Measurements from ENCODE around the gene ATAD5. TPM values are rescaled to one million over a fixed set of nuclear protein-coding genes. Genes with fewer than 3 reads are reported as not detected.

The ATAD5 gene
- total RNA-seq, 1 donor from 2014 or later = 36.2 TPM

DNA sequence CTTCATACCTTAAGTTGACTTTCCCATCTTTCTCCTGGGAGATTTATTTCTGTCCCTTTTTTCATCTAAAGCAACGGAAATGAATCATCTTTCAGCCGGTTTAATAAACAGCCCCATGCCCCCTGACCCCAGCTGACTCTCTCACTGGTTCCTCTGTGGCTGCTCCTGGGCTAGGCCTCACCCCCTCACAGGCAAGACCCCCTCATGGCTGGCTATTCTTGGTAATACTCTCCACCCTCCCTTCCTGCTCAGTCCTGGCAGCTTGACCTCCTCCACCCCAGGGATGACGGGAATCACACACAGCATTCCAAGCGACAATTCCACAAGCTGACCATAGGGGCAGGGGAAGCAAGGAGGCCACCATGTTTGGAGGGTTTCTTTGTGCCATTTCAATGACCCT, 88.5 kb downstream of the ATAD5 start:
- peaks cover 18% of the 10 kb centered on the region for H3K4me1 Mint-ChIP-seq
- peak overlapping the region; percentile 28 for H3K4me3 Mint-ChIP-seq
- Histone ChIP-seq H3K79me2 (ENCODE audit: low read depth) (no peaks in the 10 kb centered on the region), H3K27ac (no peak overlapping the region), H2AFZ (replicated peaks) (peak overlapping the region; percentile 1), H3K4me1 (no peaks in the 10 kb centered on the region), H3K9ac (no peak overlapping the region), H3F3A (ENCODE audit: low read depth) (peaks cover 8% of the 10 kb centered on the region), H4K20me1 (ENCODE audit: low read depth) (no peaks in the 10 kb centered on the region), H3K9me3 (ENCODE audit: low read depth) (no peaks in the 10 kb centered on the region), H3K4me2 (no peak overlapping the region), H3K36me3 (no peaks in the 10 kb centered on the region), H3K4me3 (no peak overlapping the region), H3K27me3 (peaks cover 62% of the 10 kb centered on the region)
- H3K36me3 Mint-ChIP-seq = no peaks in the 10 kb centered on the region
- no peaks in the 10 kb centered on the region for H3K9me3 Mint-ChIP-seq
- peaks cover 36% of the 10 kb centered on the region for H3K27me3 Mint-ChIP-seq (ENCODE audit: insufficient read depth, low read depth)
- no peak overlapping the region for H3K27ac Mint-ChIP-seq
- TF ChIP-seq EZH2 (IDR thresholded peaks at IDR 0.05) = no peak
- TF ChIP-seq, protein P1, sequence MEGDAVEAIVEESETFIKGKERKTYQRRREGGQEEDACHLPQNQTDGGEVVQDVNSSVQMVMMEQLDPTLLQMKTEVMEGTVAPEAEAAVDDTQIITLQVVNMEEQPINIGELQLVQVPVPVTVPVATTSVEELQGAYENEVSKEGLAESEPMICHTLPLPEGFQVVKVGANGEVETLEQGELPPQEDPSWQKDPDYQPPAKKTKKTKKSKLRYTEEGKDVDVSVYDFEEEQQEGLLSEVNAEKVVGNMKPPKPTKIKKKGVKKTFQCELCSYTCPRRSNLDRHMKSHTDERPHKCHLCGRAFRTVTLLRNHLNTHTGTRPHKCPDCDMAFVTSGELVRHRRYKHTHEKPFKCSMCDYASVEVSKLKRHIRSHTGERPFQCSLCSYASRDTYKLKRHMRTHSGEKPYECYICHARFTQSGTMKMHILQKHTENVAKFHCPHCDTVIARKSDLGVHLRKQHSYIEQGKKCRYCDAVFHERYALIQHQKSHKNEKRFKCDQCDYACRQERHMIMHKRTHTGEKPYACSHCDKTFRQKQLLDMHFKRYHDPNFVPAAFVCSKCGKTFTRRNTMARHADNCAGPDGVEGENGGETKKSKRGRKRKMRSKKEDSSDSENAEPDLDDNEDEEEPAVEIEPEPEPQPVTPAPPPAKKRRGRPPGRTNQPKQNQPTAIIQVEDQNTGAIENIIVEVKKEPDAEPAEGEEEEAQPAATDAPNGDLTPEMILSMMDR (IDR thresholded peaks at IDR 0.05) = peak; percentile 40
- DNase-seq (ENCODE audit: low spot score) = peak; percentile 63

DNA sequence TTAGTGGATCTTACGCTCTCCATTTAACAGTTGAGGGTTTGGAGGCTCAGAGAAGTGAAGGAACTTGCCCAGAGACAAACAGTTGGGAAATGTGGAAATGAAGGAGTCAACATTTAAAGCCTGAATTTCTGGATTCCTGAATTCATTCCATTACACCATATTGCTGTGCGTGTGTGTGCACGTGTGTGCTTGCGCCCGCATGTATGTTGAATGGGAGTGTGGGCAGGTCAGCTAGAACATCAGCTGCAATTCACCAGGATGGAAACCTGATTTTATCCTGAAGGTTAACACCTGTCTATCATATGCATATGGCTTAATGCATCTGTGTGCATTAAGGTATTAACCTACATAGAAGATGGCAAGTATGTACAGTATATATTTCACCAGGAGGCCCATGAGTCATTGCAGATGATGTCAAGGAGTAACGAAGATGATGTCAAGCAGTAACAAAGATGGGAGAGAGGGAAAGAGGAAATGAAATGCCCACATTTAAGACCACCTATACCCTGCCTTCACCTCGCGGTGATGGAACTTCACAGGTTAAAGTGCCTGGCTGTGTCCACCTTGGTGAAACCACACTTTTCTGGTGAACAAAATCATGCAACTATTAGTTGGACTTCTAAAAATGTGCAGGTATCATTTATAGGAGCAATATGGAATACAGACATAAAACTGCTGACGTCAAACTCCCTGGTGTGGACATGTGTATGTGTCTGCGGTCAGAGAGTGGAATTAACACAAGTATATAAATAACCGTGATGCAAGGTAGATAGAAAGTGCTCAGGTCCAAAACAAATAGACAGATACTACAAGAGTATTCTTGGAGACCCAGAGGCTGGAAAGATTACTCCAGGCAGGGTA, 89.1 kb downstream of the ATAD5 start:
- no peak for DNase-seq (ENCODE audit: low spot score)
- no peak overlapping the region for H3K9ac ChIP-seq
- peaks cover 18% of the 10 kb centered on the region for H3K4me1 Mint-ChIP-seq
- no peak for TF ChIP-seq EZH2phosphoT487 (IDR thresholded peaks at IDR 0.05)
- TF ChIP-seq, protein P1 (IDR thresholded peaks at IDR 0.05) = no peak
- H3K79me2 ChIP-seq (ENCODE audit: low read depth) = no peaks in the 10 kb centered on the region
- H3K9me3 ChIP-seq (ENCODE audit: low read depth) = no peaks in the 10 kb centered on the region
- no peaks in the 10 kb centered on the region for H3K9me3 Mint-ChIP-seq
- H3K4me1 ChIP-seq = no peaks in the 10 kb centered on the region
- H3K4me2 ChIP-seq = peak overlapping the region; percentile 89
- peak overlapping the region; percentile 82 for H3K4me3 Mint-ChIP-seq
- no peaks in the 10 kb centered on the region for H3K36me3 Mint-ChIP-seq
- H2AFZ ChIP-seq (replicated peaks) = peak overlapping the region; percentile 1
- peaks cover 8% of the 10 kb centered on the region for H3F3A ChIP-seq (ENCODE audit: low read depth)
- peaks cover 68% of the 10 kb centered on the region for H3K27me3 ChIP-seq
- no peaks in the 10 kb centered on the region for H4K20me1 ChIP-seq (ENCODE audit: low read depth)
- H3K27me3 Mint-ChIP-seq (ENCODE audit: insufficient read depth, low read depth) = peaks cover 38% of the 10 kb centered on the region
- no peak overlapping the region for H3K27ac ChIP-seq
- H3K4me3 ChIP-seq = peak overlapping the region; percentile 59
- no peaks in the 10 kb centered on the region for H3K36me3 ChIP-seq
- no peak overlapping the region for H3K27ac Mint-ChIP-seq

DNA sequence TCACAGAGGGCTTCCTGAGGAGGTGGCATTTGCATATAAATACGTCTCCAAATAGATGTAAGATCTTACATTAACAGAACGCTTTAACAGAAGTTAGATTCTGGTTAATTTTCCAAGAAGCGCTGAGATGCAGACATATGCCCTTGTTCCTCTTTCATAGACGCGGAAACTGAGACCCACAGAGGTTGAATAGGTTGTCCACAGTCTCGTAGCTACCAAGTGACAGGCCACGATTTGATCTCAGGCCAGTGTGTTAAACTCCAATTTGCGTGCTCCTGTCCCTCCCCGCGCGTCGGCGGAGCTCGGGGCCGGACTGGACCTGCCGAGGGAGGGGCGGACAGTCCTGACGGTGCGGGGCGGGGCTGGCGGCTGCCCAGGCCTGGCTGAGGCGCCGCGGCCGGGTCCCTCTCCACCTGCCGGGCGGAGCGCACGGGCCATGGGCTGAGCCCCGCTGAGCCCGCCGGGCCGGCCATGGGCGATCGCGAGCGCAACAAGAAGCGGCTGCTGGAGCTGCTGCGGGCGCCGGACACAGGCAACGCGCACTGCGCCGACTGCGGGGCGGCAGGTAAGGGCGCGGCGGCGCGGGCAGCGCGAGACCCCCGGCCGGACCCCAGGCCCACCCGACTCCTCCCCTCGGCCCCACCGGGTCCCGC, 89.9 kb downstream of the ATAD5 start, which contains the start of gene ADAP2:
TSS of gene ADAP2 (plus strand) at position 402 of the 653 bp plus-strand sequence. CDS start at position 472, 70 bp downstream.
- no peaks in the 10 kb centered on the region for H3K36me3 ChIP-seq
- no peak within 1 kb of the TSS for H3K27ac ChIP-seq
- H2AFZ ChIP-seq (replicated peaks) = peak within 1 kb of the TSS; percentile 95
- H3K4me1 ChIP-seq = no peaks in the 10 kb centered on the region
- TF ChIP-seq EZH2 (IDR thresholded peaks at IDR 0.05) (peak; percentile 18), EZH2phosphoT487 (IDR thresholded peaks at IDR 0.05) (no peak)
- TF ChIP-seq, protein P1 (IDR thresholded peaks at IDR 0.05) = no peak
- H3K27ac Mint-ChIP-seq = no peak within 1 kb of the TSS
- H3K27me3 Mint-ChIP-seq (ENCODE audit: insufficient read depth, low read depth) = peaks cover 43% of the 10 kb centered on the region
- no peaks in the 10 kb centered on the region for H4K20me1 ChIP-seq (ENCODE audit: low read depth)
- H3K36me3 Mint-ChIP-seq = no peaks in the 10 kb centered on the region
- peak; percentile 76 for DNase-seq (ENCODE audit: low spot score)
- no peaks in the 10 kb centered on the region for H3K9me3 ChIP-seq (ENCODE audit: low read depth)
- peak within 1 kb of the TSS; percentile 59 for H3K4me3 ChIP-seq
- H3K9ac ChIP-seq = no peak within 1 kb of the TSS
- H3K79me2 ChIP-seq (ENCODE audit: low read depth) = no peaks in the 10 kb centered on the region
- peak within 1 kb of the TSS; percentile 89 for H3K4me2 ChIP-seq
- H3K4me3 Mint-ChIP-seq = peak within 1 kb of the TSS; percentile 84
- H3K4me1 Mint-ChIP-seq = peaks cover 18% of the 10 kb centered on the region
- H3K27me3 ChIP-seq = peaks cover 68% of the 10 kb centered on the region
- H3F3A ChIP-seq (ENCODE audit: low read depth) = peaks cover 8% of the 10 kb centered on the region
- H3K9me3 Mint-ChIP-seq = no peaks in the 10 kb centered on the region
